Measurements from ENCODE around the gene DEPP1. TPM values are rescaled to one million over a fixed set of nuclear protein-coding genes. Genes with fewer than 3 reads are reported as not detected.
A peak's percentile ranks its signal among the peaks of the same experiment; 100 is the strongest.

DEPP1 gene
- total and polyA plus RNA-seq, 2 of the 13 experiments (the other 11 are each of a cell fraction or from before 2014, with no cell fraction given), result 14.8 to 270 TPM

DNA sequence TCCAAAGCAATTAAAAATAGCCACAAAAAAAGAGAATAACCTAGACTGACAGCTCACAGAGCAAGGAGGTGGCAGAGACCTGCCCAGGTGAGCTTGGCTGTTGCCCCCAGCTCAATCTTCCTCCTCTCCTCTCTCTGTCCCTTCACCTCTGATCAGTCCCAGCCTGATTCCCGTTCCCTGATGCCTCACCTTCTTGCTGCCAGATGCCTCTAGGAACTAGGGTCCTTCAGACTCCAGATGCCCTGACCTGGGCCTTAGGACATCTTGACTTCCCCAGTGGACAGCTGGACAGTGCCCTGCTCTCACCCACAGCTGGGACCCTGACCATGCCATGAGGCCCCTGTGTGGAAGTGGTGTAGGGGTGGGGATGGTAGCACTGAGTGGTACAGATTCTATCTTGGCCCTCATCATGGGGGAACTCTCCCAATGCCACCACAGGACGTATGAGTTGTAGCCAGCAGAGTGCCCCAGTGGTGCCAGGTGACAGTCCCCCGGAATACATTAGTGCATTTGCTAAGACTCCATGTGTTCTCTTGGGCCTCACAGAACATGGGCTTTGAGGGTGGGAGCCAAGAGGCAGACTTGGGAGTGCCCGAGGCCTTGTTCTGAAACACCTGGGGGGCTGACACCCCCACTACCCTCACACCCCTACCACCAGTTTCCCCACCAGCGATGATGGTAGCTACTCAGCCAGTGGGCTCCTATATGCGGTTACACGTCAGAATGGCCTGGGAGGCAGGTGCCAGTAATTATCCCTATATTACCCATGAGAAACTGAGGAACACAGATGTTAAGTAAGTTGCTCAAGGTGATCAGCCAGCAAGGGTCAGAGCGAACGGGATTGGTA lies 2.0 kb downstream of the DEPP1 start (continued):
- TF ChIP-seq, protein P1, sequence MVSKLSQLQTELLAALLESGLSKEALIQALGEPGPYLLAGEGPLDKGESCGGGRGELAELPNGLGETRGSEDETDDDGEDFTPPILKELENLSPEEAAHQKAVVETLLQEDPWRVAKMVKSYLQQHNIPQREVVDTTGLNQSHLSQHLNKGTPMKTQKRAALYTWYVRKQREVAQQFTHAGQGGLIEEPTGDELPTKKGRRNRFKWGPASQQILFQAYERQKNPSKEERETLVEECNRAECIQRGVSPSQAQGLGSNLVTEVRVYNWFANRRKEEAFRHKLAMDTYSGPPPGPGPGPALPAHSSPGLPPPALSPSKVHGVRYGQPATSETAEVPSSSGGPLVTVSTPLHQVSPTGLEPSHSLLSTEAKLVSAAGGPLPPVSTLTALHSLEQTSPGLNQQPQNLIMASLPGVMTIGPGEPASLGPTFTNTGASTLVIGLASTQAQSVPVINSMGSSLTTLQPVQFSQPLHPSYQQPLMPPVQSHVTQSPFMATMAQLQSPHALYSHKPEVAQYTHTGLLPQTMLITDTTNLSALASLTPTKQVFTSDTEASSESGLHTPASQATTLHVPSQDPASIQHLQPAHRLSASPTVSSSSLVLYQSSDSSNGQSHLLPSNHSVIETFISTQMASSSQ (IDR thresholded peaks at IDR 0.05; ENCODE audit: low read depth), result no peak
- TF ChIP-seq, protein P1 (CRISPR knock-in tag; IDR thresholded peaks at IDR 0.05; ENCODE audit: borderline replicate concordance), result no peak
- no peak for TF ChIP-seq HMG20A (CRISPR knock-in tag; IDR thresholded peaks at IDR 0.05; ENCODE audit: borderline replicate concordance)
- TF ChIP-seq ZNF780A (CRISPR knock-in tag; IDR thresholded peaks at IDR 0.05), result peak; percentile 70
- TF ChIP-seq, protein P2, sequence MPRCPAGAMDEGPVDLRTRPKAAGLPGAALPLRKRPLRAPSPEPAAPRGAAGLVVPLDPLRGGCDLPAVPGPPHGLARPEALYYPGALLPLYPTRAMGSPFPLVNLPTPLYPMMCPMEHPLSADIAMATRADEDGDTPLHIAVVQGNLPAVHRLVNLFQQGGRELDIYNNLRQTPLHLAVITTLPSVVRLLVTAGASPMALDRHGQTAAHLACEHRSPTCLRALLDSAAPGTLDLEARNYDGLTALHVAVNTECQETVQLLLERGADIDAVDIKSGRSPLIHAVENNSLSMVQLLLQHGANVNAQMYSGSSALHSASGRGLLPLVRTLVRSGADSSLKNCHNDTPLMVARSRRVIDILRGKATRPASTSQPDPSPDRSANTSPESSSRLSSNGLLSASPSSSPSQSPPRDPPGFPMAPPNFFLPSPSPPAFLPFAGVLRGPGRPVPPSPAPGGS (CRISPR knock-in tag; IDR thresholded peaks at IDR 0.05), result no peak
- TF ChIP-seq ZNF607 (CRISPR knock-in tag; IDR thresholded peaks at IDR 0.05; ENCODE audit: borderline replicate concordance), result no peak; the same call in 1 of the 2 replicates
- TF ChIP-seq ZNF841 (CRISPR knock-in tag; IDR thresholded peaks at IDR 0.05; ENCODE audit: borderline replicate concordance), result 0 out of 2 replicates have a peak, but pooled peaks have one; percentile 47
- no peak for TF ChIP-seq SIX4 (CRISPR knock-in tag; IDR thresholded peaks at IDR 0.05)
- peak; percentile 86 for TF ChIP-seq PHF5A (CRISPR knock-in tag; IDR thresholded peaks at IDR 0.05; ENCODE audit: low read depth, unreplicated experiment)
- 0 out of 2 replicates have a peak, but pooled peaks have one; percentile 9 for TF ChIP-seq ZNF367 (CRISPR knock-in tag; IDR thresholded peaks at IDR 0.05; ENCODE audit: borderline replicate concordance)
- 0 out of 2 replicates have a peak, but pooled peaks have one; percentile 20 for TF ChIP-seq CBFB (CRISPR knock-in tag; IDR thresholded peaks at IDR 0.05)
- TF ChIP-seq PHF20 (CRISPR knock-in tag; IDR thresholded peaks at IDR 0.05), result 0 out of 2 replicates have a peak, but pooled peaks have one; percentile 28
- TF ChIP-seq PAX8 (CRISPR knock-in tag; IDR thresholded peaks at IDR 0.05; ENCODE audit: borderline replicate concordance), result no peak
- peak; percentile 12 for TF ChIP-seq IKZF4 (CRISPR knock-in tag; IDR thresholded peaks at IDR 0.05; ENCODE audit: borderline replicate concordance, low read depth, not compliant biosample characterization)
- no peak for TF ChIP-seq RELA (CRISPR knock-in tag; IDR thresholded peaks at IDR 0.05)
- TF ChIP-seq ZNF724P (CRISPR knock-in tag; IDR thresholded peaks at IDR 0.05; ENCODE audit: borderline replicate concordance), result peak; percentile 93
- peak; percentile 31; the same call in 1 of the 2 replicates for TF ChIP-seq ZNF552 (CRISPR knock-in tag; IDR thresholded peaks at IDR 0.05; ENCODE audit: borderline replicate concordance)
- TF ChIP-seq, protein P3, sequence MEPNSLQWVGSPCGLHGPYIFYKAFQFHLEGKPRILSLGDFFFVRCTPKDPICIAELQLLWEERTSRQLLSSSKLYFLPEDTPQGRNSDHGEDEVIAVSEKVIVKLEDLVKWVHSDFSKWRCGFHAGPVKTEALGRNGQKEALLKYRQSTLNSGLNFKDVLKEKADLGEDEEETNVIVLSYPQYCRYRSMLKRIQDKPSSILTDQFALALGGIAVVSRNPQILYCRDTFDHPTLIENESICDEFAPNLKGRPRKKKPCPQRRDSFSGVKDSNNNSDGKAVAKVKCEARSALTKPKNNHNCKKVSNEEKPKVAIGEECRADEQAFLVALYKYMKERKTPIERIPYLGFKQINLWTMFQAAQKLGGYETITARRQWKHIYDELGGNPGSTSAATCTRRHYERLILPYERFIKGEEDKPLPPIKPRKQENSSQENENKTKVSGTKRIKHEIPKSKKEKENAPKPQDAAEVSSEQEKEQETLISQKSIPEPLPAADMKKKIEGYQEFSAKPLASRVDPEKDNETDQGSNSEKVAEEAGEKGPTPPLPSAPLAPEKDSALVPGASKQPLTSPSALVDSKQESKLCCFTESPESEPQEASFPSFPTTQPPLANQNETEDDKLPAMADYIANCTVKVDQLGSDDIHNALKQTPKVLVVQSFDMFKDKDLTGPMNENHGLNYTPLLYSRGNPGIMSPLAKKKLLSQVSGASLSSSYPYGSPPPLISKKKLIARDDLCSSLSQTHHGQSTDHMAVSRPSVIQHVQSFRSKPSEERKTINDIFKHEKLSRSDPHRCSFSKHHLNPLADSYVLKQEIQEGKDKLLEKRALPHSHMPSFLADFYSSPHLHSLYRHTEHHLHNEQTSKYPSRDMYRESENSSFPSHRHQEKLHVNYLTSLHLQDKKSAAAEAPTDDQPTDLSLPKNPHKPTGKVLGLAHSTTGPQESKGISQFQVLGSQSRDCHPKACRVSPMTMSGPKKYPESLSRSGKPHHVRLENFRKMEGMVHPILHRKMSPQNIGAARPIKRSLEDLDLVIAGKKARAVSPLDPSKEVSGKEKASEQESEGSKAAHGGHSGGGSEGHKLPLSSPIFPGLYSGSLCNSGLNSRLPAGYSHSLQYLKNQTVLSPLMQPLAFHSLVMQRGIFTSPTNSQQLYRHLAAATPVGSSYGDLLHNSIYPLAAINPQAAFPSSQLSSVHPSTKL (CRISPR knock-in tag; IDR thresholded peaks at IDR 0.05), result no peak
- TF ChIP-seq, protein P4, sequence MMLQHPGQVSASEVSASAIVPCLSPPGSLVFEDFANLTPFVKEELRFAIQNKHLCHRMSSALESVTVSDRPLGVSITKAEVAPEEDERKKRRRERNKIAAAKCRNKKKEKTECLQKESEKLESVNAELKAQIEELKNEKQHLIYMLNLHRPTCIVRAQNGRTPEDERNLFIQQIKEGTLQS (CRISPR knock-in tag; IDR thresholded peaks at IDR 0.05), result no peak
